Psoas muscle (tissue), 8 donors: ENCODE data around the gene MOAP1. TPM values are rescaled to one million over a fixed set of nuclear protein-coding genes. Genes with fewer than 3 reads are reported as not detected.
"Not testable (repeated sequence)": the region's sequence is repeated elsewhere in the genome, so short reads cannot be mapped to it uniquely, and the experiment has no call there.

ENCODE experiments used
- ATAC-seq, 4 donors: fragments of 200-7000 bp; cut with Tn5 transposase; one replicate each; pipeline ENCODE4 v1.9.1; 2020; ENCODE audit warnings: moderate library complexity in 3 of 4, mild to moderate bottlenecking in 2 of 4
- DNase-seq, 2 donors: peaks; one replicate each; pipeline ENCODE4 v3.0.0-alpha.2; 2020
- H3K27ac ChIP-seq: fragments of 200-600 bp; one replicate; pipeline ENCODE4 v1.8.0; 2022
- H3K27me3 ChIP-seq, 3 donors: fragments of 200-600 bp in 1 of 3; one replicate each; pipeline versions ENCODE4 v1.6.1 to v1.8.0; 2013 to 2022; ENCODE audit warnings: low read length in 2 of 3, mild to moderate bottlenecking in 2 of 3, moderate library complexity in 1 of 3; ENCODE audit not compliant: insufficient read depth in 3 of 3
- H3K36me3 ChIP-seq, 2 donors: fragments of 200-600 bp in 1 of 2; one replicate each; pipeline versions ENCODE4 v1.6.1 to v1.8.0; 2013 to 2022; ENCODE audit warnings: low read depth in 1 of 2, mild to moderate bottlenecking in 1 of 2, moderate library complexity in 1 of 2; ENCODE audit not compliant: insufficient read depth in 1 of 2
- H3K4me1 ChIP-seq: fragments of 200-600 bp; one replicate; pipeline ENCODE4 v1.8.0; 2022
- H3K4me3 ChIP-seq: fragments of 200-600 bp; one replicate; pipeline ENCODE4 v1.8.0; 2022; ENCODE audit warnings: mild to moderate bottlenecking
- H3K9me3 ChIP-seq: fragments of 200-600 bp; one replicate; pipeline ENCODE4 v1.8.0; 2022
- WGBS, 3 donors: extraction: QIAGEN DNeasy Blood & Tissue Kit; methylation state at CpG; one replicate each; pipeline versions ENCODE4 v1.1.6 to v1.1.7; 2013; 5-methylcytosine and 5-hydroxymethylcytosine counted together
- intact Hi-C, 2 donors: fragments of 100-400 bp; cut with DNase I; formaldehyde crosslinking; loops; one replicate each; pipeline versions ENCODE4 v1.11.0 to v1.14.2; 2022
- long read RNA-seq, 2 donors: library from polyadenylated mRNA; unstranded; transcript quantifications; one replicate each; pipeline ENCODE4 v2.0.0, GENCODE V29; 2021
- polyA plus RNA-seq, 3 donors: library from polyadenylated mRNA; stranded (reverse); fragments of 200-250 nt; gene quantifications; one replicate each; pipeline ENCODE4 v1.2.3, GENCODE V29; 2013
- total RNA-seq, 4 donors: library from RNA; stranded (reverse); fragmentation: NEBNext Ultra II Directional in 2 of 4; extraction: Animal tissue kit (Norgen Biotek cat#: 25700) in 2 of 4; gene quantifications; one replicate each; pipeline versions ENCODE4 v1.2.1 to v1.2.4, GENCODE V29; 2021 to 2023
- TF ChIP-seq, protein P1 (sequence below): fragments of 200-600 bp; IDR thresholded peaks from one replicate; pipeline ENCODE4 v1.8.0; 2022; ENCODE audit warnings: antibody characterized with exemption
- donor health status: healthy with polysubstance abuse.
- donor health status: DM: no; HTN: no; CAD: no; lungs with moderate emphysema.
- donor health status: Bipolar disorder and iron deficiency.
- donor health status: healthy.
- donor health status: DM: yes; HTN: yes; CAD: no.
- donor health status: DM: no; HTN: no; CAD: no.
- donor health status: DM: no; HTN: no; CAD: no.
- donor health status: DM: yes; HTN: yes; CAD: no.

The MOAP1 gene, protein sequence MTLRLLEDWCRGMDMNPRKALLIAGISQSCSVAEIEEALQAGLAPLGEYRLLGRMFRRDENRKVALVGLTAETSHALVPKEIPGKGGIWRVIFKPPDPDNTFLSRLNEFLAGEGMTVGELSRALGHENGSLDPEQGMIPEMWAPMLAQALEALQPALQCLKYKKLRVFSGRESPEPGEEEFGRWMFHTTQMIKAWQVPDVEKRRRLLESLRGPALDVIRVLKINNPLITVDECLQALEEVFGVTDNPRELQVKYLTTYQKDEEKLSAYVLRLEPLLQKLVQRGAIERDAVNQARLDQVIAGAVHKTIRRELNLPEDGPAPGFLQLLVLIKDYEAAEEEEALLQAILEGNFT
- 10 to 100 TPM; 28.4 to 49.2 (median 35.1) TPM for total RNA-seq
- 10 to 100 TPM; 20.5 to 53.6 (median 22.6) TPM for polyA plus RNA-seq
- long read RNA-seq, donor 1, transcript MOAP1-201 (3 exons, 2,441 nt), result major isoform, 34 of 40 reads
- long read RNA-seq, donor 1, partial matches to known transcripts, result 0 of 40 reads
- long read RNA-seq, donor 1, other reads (novel, unspliced or antisense), result 4 of 40 reads
- long read RNA-seq, donor 2, transcript MOAP1-201 (3 exons, 2,441 nt), result major isoform, 69 of 90 reads
- long read RNA-seq, donor 2, transcript MOAP1-202 (2 exons, 2,529 nt), result minor isoform, 8 of 90 reads
- long read RNA-seq, donor 2, partial matches to known transcripts, result 12 of 90 reads
- long read RNA-seq, donor 2, other reads (novel, unspliced or antisense), result 1 of 90 reads

DNA sequence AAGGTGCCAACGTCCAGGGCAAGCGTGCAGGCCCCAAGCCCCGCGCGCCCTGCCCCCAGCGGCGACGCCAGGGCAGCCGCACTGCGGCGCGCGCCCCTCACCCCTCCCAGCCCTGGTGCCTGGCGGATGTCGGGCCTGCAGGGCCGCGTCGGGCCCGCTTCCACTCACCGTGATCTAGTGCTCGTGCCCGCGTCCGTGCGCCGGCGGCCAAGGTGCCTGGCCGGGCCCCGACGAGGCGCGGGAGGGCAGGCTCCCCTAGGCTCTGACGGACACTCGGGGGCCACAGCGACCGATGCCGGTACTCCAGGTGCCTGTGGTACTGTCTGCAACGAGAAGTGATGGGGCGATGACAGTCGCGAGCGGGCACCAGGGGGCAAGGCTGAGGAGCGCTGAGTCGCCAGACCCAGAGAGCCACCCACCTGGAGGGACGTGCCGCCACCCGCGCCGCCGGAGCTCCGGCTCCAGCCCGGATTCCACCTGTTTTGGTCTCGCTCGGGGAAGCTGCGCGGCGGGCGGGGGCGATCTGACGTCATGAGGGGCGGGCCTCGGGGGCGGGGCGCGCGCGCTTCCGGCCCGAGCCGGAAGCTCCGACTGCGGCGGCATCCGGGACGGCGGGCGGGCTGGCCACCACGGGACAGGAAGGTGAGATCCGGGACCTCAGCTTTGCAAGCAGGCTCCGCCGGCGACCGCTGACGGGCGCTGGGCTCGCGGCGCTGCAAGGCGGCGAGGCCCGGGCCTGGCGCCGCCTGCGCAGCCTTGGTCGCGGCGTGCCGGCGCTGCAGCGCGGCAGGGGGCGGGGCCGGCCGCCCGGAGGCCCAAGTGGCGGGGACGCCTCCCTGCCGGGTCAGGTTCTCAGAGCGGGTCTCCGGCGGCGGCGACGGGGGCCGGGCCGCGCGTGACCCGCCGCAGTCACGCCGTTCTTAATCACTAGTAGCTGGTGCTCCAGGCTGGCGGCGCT is at the start of gene MOAP1, which contains the start of gene LYSET:
Gene MOAP1 (minus strand): TSS at position 507 of the 958 bp plus-strand sequence. CDS start 655 bp downstream, outside the sequence.
Gene LYSET (plus strand): TSS at position 927 of the 958 bp plus-strand sequence. CDS start 89 bp downstream, outside the sequence.
- intact Hi-C loops, result loop anchor here (2.0 to 5.0 kb wide), 2 partner anchors 22 to 72 kb away; partner anchors contain the start of genes GON7 (in 1 of the 2) and UBR7 (in 1 of the 2)
- ATAC-seq (peak; percentile 95 to 96 (median 95)), DNase-seq (peak; percentile 88 to 94)
- H3K4me1 ChIP-seq, result peaks cover 19% of the 10 kb centered on the region
- peaks cover 6 to 53% of the 10 kb centered on the region in 2 donors for H3K36me3 ChIP-seq
- H3K27ac ChIP-seq, result peak within 1 kb of the TSS; percentile 92
- 0% methylated on average over 79 to 124 of the region's 124 CpGs for WGBS, 3 donors
- no peaks in the 10 kb centered on the region for H3K9me3 ChIP-seq
- no peaks in the 10 kb centered on the region for H3K27me3 ChIP-seq
- TF ChIP-seq, protein P1, sequence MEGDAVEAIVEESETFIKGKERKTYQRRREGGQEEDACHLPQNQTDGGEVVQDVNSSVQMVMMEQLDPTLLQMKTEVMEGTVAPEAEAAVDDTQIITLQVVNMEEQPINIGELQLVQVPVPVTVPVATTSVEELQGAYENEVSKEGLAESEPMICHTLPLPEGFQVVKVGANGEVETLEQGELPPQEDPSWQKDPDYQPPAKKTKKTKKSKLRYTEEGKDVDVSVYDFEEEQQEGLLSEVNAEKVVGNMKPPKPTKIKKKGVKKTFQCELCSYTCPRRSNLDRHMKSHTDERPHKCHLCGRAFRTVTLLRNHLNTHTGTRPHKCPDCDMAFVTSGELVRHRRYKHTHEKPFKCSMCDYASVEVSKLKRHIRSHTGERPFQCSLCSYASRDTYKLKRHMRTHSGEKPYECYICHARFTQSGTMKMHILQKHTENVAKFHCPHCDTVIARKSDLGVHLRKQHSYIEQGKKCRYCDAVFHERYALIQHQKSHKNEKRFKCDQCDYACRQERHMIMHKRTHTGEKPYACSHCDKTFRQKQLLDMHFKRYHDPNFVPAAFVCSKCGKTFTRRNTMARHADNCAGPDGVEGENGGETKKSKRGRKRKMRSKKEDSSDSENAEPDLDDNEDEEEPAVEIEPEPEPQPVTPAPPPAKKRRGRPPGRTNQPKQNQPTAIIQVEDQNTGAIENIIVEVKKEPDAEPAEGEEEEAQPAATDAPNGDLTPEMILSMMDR, result no peak
- peak within 1 kb of the TSS; percentile 89 for H3K4me3 ChIP-seq

DNA sequence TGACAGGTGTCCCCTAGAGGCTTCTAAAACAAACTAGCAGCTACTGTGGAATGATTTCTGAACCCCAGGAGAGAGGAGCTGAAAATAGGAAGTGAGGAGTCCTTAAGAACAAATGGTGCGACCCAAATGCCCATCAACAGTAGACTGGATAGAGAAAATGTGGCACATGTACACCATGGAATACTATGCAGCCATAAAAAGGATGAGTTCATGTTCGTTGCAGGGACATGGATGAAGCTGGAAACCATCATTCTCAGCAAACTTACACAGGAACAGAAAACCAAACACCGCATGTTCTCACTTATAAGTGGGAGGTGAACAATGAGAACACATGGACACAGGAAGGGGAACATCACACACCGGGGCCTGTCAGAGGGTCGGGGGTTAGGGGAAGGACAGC is 48.4 kb upstream of the MOAP1 start:
- H3K9me3 ChIP-seq, H3K27ac ChIP-seq, DNase-seq, intact Hi-C loops, H3K27me3 ChIP-seq, H3K4me3 ChIP-seq, H3K4me1 ChIP-seq, ATAC-seq: not testable (repeated sequence)
- 91 to 97% (median 91%) methylated on average over 5 of the region's 5 CpGs for WGBS, 3 donors
- peaks cover 0 to 13% of the 10 kb centered on the region in 2 donors for H3K36me3 ChIP-seq

DNA sequence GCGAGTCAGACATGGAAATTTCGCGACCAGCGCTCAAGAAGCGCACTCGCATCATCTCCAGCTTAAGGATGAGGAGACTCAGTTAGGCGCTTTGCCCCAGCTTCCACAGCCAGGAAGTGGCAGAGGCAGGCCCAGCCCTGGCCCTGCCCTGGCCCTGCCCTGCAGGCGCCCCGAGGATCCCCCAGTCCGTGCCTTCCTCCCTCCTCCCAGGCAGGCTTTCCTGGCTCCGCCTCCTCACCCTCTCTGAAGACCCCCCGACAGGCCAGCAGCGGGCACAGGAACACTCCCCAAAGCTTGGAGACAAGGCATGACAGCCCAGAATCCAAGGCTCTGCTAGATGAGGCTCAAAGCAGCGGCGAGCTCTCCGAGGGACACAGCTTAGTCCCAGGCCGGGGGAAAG is 47.5 kb upstream of the MOAP1 start:
- no peak overlapping the region for H3K27ac ChIP-seq
- H3K4me1 ChIP-seq, result no peaks in the 10 kb centered on the region
- 60 to 70% (median 66%) methylated on average over 16 to 17 of the region's 17 CpGs for WGBS, 3 donors
- TF ChIP-seq, protein P1, result no peak
- DNase-seq (no peak), ATAC-seq (no peak)
- H3K4me3 ChIP-seq, result no peak overlapping the region
- peaks cover 4 to 22% of the 10 kb centered on the region in 2 donors for H3K36me3 ChIP-seq
- H3K27me3 ChIP-seq, result no peaks in the 10 kb centered on the region
- intact Hi-C loops, result no loop called here
- H3K9me3 ChIP-seq, result no peaks in the 10 kb centered on the region

DNA sequence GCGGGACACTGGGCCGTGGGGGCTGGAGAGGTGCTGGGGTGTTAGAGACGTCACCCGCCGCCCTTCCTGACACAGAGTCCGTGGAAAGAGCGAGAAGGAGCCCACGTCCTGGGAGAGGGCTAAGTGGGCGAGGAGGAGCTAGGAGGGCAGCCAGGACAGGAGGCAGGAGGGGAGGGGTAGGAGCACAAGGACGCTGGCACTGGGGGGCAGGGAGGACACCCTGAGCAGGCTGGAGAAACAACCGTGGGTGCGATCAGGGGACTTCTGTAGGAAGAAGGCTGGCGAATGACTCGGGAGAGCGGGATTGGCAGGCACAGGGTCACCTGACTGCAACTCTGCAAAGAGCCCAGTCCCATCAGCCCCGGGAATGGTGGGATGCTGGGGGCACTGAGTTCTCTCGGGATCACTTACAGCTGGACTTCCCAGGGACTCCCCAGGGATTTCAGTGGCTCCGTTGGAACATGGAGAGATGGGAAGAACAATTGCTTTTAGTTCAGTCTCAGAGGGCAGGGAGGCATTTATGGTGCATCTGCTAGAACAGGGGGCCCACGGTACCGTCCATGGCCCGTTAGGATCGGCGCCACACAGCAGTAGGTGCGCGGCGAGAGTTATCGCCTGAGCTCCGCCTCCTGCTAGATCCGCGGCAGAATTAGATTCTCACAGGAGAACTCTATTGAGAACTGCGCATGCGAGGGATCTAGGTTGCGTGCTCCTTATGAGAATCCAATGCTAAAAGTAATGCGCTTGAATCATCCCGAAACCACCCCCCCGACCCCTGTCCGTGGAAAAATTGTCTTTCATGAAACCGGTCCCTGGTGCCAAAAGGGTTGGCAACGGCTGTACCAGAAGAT is 46.7 kb upstream of the MOAP1 start:
- Histone ChIP-seq H3K9me3 (no peaks in the 10 kb centered on the region), H3K4me1 (no peaks in the 10 kb centered on the region), H3K27ac (no peak overlapping the region), H3K4me3 (peak overlapping the region; percentile 61), H3K36me3 (peaks cover 9 to 31% of the 10 kb centered on the region in 2 donors), H3K27me3 (no peaks in the 10 kb centered on the region)
- intact Hi-C loops, result no loop called here
- no peak for DNase-seq
- peak; percentile 38 to 64 (median 58) for ATAC-seq
- TF ChIP-seq, protein P1, result no peak
- WGBS, 3 donors, result 21 to 43% (median 29%) methylated on average over 38 to 39 of the region's 39 CpGs
